ENCODE measurements around the gene EFCAB8. TPM values are rescaled to one million over a fixed set of nuclear protein-coding genes. Genes with fewer than 3 reads are reported as not detected.

The EFCAB8 gene
- total RNA-seq, 2 experiments from 2014 or later, result not detected

- no peaks in the 10 kb centered on the region for H3K4me1 ChIP-seq (ENCODE audit: insufficient read depth, low read length, poor library complexity, severe bottlenecking)
- ChIA-PET POLR2A (no interaction called here), CTCF (ENCODE audit: unreplicated experiment) (no interaction called here)
- no TSS peak for BruUV-seq (replicated peaks)
- H3K27ac ChIP-seq (ENCODE audit: low read depth, low read length, poor library complexity, severe bottlenecking), result no peak overlapping the region
- intact Hi-C loops (cut with micrococcal nuclease; ENCODE audit: unreplicated experiment), result no loop called here
- 0 out of 2 replicates have a peak, but pooled peaks cover 7% of the 10 kb centered on the region for H4K20me1 ChIP-seq (ENCODE audit: insufficient read depth, low read length)
- H3K4me2 ChIP-seq (ENCODE audit: low read length), result no peak overlapping the region
- peaks cover 92% of the 10 kb centered on the region for H3K36me3 ChIP-seq (ENCODE audit: insufficient read depth, low read length)
- H3K4me3 ChIP-seq (ENCODE audit: low read depth, low read length, poor library complexity, severe bottlenecking), result no peak overlapping the region
- peaks cover 34% of the 10 kb centered on the region; the same call in 1 of the 2 replicates for H3K79me2 ChIP-seq (ENCODE audit: insufficient read depth, low read depth, low read length)
- no peaks in the 10 kb centered on the region for H3K9me2 ChIP-seq (ENCODE audit: insufficient read depth, low read length)
- no peak for DNase-seq (ENCODE audit: low spot score)
- no peak for TF ChIP-seq CTCF (conservative IDR thresholded peaks at IDR 0.05; ENCODE audit: low read length)
- no peaks in the 10 kb centered on the region for H3K9me3 ChIP-seq (ENCODE audit: low read length)
- H2AFZ ChIP-seq (ENCODE audit: low read length), result no peak overlapping the region
Measured at GRCh38 chr20:32839227-32839981, 19.3 kb upstream of the EFCAB8 start.

GRCh38 chr20:32839982-32840285 is 18.8 kb upstream of the EFCAB8 start:
- intact Hi-C loops (cut with micrococcal nuclease; ENCODE audit: unreplicated experiment), result no loop called here
- no peak overlapping the region for H2AFZ ChIP-seq (ENCODE audit: low read length)
- no TSS peak for BruUV-seq (replicated peaks)
- peaks cover 29% of the 10 kb centered on the region; the same call in 1 of the 2 replicates for H3K79me2 ChIP-seq (ENCODE audit: insufficient read depth, low read depth, low read length)
- H3K4me3 ChIP-seq (ENCODE audit: low read depth, low read length, poor library complexity, severe bottlenecking), result no peak overlapping the region
- TF ChIP-seq EZH2phosphoT487 (IDR thresholded peaks at IDR 0.05; ENCODE audit: borderline replicate concordance, low read depth, low read length) (no peak), CTCF (conservative IDR thresholded peaks at IDR 0.05; ENCODE audit: low read length) (no peak)
- ChIA-PET CTCF (ENCODE audit: unreplicated experiment) (no interaction called here), POLR2A (no interaction called here)
- H4K20me1 ChIP-seq (ENCODE audit: insufficient read depth, low read length), result 0 out of 2 replicates have a peak, but pooled peaks cover 7% of the 10 kb centered on the region
- peaks cover 93% of the 10 kb centered on the region for H3K36me3 ChIP-seq (ENCODE audit: insufficient read depth, low read length)
- no peaks in the 10 kb centered on the region for H3K9me3 ChIP-seq (ENCODE audit: low read length)
- no peak for DNase-seq (ENCODE audit: low spot score)
- no peaks in the 10 kb centered on the region for H3K9me2 ChIP-seq (ENCODE audit: insufficient read depth, low read length)
- no peak overlapping the region for H3K4me2 ChIP-seq (ENCODE audit: low read length)
- H3K27ac ChIP-seq (ENCODE audit: low read depth, low read length, poor library complexity, severe bottlenecking), result no peak overlapping the region
- no peaks in the 10 kb centered on the region for H3K4me1 ChIP-seq (ENCODE audit: insufficient read depth, low read length, poor library complexity, severe bottlenecking)

- H3K79me2 ChIP-seq (ENCODE audit: insufficient read depth, low read depth, low read length), result peaks cover 27% of the 10 kb centered on the region; the same call in 1 of the 2 replicates
Measured at GRCh38 chr20:32841174-32841573, 17.5 kb upstream of the EFCAB8 start.

More at GRCh38 chr20:32841174-32841573, 17.5 kb upstream of the EFCAB8 start:
- Histone ChIP-seq H3K36me3 (ENCODE audit: insufficient read depth, low read length) (peaks cover 95% of the 10 kb centered on the region), H3K4me1 (ENCODE audit: insufficient read depth, low read length, poor library complexity, severe bottlenecking) (no peaks in the 10 kb centered on the region), H3K27ac (ENCODE audit: low read depth, low read length, poor library complexity, severe bottlenecking) (no peak overlapping the region), H3K4me3 (ENCODE audit: low read depth, low read length, poor library complexity, severe bottlenecking) (no peak overlapping the region), H4K20me1 (ENCODE audit: insufficient read depth, low read length) (0 out of 2 replicates have a peak, but pooled peaks cover 7% of the 10 kb centered on the region), H3K4me2 (ENCODE audit: low read length) (no peak overlapping the region), H2AFZ (ENCODE audit: low read length) (no peak overlapping the region), H3K9me3 (ENCODE audit: low read length) (no peaks in the 10 kb centered on the region), H3K9me2 (ENCODE audit: insufficient read depth, low read length) (no peaks in the 10 kb centered on the region)
- no peak for TF ChIP-seq EZH2phosphoT487 (IDR thresholded peaks at IDR 0.05; ENCODE audit: borderline replicate concordance, low read depth, low read length)
- no peak for TF ChIP-seq CTCF (conservative IDR thresholded peaks at IDR 0.05; ENCODE audit: low read length)
- ChIA-PET POLR2A (no interaction called here), CTCF (ENCODE audit: unreplicated experiment) (no interaction called here)
- intact Hi-C loops (cut with micrococcal nuclease; ENCODE audit: unreplicated experiment), result no loop called here
- no peak for DNase-seq (ENCODE audit: low spot score)
- no TSS peak for BruUV-seq (replicated peaks)

Measured in OCI-LY7 (cell line).